ENCODE measurements around the gene DENND4C.

DENND4C gene

DNA sequence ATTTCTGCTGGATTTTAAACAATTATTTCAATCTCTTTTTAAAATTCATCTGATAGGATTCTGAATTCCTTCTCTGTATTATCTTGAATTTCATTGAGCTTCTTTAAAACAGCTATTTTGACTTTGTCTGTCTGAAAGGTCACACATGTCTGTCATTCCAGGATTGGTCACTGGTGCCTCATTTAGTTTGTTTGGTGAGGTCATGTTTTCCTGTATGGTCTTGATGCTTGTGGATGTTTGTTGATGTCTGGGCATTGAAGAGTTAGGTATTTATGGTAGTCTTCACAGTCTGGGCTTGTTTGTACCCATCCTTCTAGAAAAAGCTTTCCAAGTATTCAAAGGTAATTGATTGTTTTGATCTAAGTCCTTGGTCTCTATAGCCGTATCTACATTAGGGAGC, 39.1 kb downstream of the DENND4C start:
- TF ChIP-seq, protein P1, sequence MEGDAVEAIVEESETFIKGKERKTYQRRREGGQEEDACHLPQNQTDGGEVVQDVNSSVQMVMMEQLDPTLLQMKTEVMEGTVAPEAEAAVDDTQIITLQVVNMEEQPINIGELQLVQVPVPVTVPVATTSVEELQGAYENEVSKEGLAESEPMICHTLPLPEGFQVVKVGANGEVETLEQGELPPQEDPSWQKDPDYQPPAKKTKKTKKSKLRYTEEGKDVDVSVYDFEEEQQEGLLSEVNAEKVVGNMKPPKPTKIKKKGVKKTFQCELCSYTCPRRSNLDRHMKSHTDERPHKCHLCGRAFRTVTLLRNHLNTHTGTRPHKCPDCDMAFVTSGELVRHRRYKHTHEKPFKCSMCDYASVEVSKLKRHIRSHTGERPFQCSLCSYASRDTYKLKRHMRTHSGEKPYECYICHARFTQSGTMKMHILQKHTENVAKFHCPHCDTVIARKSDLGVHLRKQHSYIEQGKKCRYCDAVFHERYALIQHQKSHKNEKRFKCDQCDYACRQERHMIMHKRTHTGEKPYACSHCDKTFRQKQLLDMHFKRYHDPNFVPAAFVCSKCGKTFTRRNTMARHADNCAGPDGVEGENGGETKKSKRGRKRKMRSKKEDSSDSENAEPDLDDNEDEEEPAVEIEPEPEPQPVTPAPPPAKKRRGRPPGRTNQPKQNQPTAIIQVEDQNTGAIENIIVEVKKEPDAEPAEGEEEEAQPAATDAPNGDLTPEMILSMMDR (IDR thresholded peaks at IDR 0.05; ENCODE audit: extremely low read depth, insufficient read depth, missing control alignments): no peak
- no peak for DNase-seq (ENCODE audit: low spot score)
- in situ Hi-C loops (cut with MboI; ENCODE audit: low pct_unique_long_range_greater_than_20kb, low sequenced_read_pairs, unreplicated experiment): no loop called here

DNA sequence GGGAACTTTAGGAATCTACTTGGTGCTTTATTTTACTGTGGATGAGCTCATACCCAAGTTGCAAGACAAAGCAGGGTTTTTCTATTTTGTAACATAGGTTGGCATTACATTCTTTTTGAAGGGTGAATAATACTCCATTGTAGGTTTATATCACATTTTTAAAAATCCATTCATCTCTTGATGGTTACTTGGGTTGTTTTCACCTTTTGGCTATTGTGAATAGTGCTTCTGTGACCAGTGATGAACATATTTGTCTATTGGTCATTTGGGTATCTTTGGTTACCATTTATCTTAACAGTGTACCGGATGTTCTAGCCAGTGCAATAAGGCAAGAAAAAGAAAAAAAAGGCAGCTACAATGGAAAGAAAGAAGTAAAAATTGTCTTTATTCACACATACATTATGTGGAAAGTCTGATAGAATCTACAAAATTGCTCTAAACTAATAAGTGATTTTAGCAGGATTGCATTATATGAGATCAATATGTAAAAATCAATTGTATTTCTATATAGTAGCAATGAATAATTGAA, 40.0 kb downstream of the DENND4C start:
- in situ Hi-C loops (cut with MboI; ENCODE audit: low pct_unique_long_range_greater_than_20kb, low sequenced_read_pairs, unreplicated experiment): no loop called here
- no peak for DNase-seq (ENCODE audit: low spot score)
- TF ChIP-seq, protein P1 (IDR thresholded peaks at IDR 0.05; ENCODE audit: extremely low read depth, insufficient read depth, missing control alignments): no peak

DNA sequence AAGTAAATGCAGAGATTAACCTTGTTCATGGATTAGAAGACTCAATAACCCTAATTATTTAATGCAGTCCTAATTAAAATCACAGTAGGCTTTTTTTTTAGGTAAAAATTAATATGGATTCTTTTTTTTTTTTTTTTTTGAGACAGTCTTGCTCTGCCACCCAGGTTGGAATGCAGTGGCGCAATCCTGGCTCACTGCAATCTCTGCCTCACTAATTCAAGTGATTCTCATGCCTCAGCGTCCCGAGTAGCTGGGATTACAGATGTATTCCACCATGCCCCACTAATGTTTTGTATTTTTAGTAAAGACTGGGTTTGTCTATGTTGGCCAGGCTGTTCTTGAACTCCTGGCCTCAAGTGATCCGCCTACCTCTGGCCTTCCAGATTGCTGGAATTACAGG, 40.6 kb downstream of the DENND4C start:
- no peak for DNase-seq (ENCODE audit: low spot score)
- in situ Hi-C loops (cut with MboI; ENCODE audit: low pct_unique_long_range_greater_than_20kb, low sequenced_read_pairs, unreplicated experiment): no loop called here
- TF ChIP-seq, protein P1 (IDR thresholded peaks at IDR 0.05; ENCODE audit: extremely low read depth, insufficient read depth, missing control alignments): no peak

DNA sequence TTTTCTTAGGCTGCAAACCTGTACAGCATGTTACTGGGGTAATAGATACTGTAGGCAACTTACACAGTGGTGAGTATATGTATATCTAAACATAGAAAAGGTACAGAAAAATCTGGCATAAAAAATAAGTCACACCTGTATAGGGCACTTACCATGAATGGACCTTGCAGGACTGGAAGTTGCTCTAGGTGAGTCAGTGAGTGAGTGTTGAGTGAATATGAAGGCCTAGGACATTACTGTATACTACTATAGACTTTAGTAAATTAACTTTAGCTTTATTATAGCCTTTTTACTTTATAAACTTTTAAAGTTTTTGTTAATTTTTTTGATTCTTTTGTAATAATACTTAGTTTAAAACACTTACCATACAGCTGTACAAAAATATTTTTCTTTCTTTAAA, 51.3 kb downstream of the DENND4C start:
- no peak for DNase-seq (ENCODE audit: low spot score)
- TF ChIP-seq, protein P1 (IDR thresholded peaks at IDR 0.05; ENCODE audit: extremely low read depth, insufficient read depth, missing control alignments): no peak
- in situ Hi-C loops (cut with MboI; ENCODE audit: low pct_unique_long_range_greater_than_20kb, low sequenced_read_pairs, unreplicated experiment): no loop called here

DNA sequence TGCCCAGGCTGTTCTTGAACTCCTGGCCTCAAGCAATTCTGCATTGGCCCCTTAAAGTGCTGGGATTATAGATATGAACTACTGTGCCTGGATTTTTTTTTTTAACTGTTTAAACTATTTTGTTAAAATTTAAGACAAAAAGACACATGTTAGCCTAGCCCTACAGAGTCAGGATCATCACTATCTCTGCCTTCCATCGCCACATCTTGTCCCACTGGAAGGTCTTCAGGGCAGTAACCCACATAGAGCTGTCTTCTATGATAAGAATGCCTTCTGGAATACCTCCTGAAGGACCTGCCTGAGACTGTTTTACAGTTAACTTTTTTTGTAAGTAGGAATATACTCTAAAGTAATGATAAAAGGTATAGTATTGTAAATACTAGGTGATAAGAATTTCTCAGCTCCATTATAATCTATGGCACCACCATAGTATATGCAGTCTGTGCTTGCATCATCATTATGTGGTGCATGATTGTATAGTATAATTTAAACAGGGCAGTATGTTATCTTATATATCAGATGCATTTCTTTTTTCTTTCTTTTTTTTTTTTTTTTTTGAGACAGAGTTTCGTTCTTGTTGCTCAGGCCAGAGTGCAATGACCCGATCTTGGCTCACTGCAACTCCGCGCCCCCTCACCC, 52.7 kb downstream of the DENND4C start:
- in situ Hi-C loops (cut with MboI; ENCODE audit: low pct_unique_long_range_greater_than_20kb, low sequenced_read_pairs, unreplicated experiment): no loop called here
- DNase-seq (ENCODE audit: low spot score): no peak
- TF ChIP-seq, protein P1 (IDR thresholded peaks at IDR 0.05; ENCODE audit: extremely low read depth, insufficient read depth, missing control alignments): no peak

DNA sequence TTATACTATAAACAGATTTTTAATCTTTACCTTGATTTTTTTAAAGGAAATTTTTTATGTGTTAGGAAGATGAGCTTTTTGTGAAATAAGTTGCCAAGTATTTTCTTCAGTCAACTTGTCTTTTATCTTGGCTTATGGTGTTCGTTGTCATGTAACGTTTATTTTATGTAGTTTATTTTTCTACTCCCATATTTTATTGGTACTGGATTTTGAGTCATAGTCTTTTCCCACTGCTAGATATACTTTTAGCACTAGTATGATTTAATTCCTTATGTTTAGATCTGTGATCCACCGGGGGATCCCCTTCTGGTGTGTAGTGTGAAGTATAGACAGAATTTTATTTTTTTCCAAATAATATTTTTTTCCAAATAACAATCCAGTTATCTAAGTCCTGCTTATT, 54.2 kb downstream of the DENND4C start:
- TF ChIP-seq, protein P1 (IDR thresholded peaks at IDR 0.05; ENCODE audit: extremely low read depth, insufficient read depth, missing control alignments): no peak
- in situ Hi-C loops (cut with MboI; ENCODE audit: low pct_unique_long_range_greater_than_20kb, low sequenced_read_pairs, unreplicated experiment): no loop called here
- no peak for DNase-seq (ENCODE audit: low spot score)
